Trophoblast cell (in vitro differentiated cells and primary cell): ENCODE results near the gene PRKCE.
A peak's percentile ranks its signal among the peaks of the same experiment; 100 is the strongest.

Source experiments
- DNase-seq, 2 donors: peaks; one replicate each; pipeline ENCODE4 v3.0.0-alpha.2; 2016
- H2AFZ ChIP-seq: 2 replicates; pipeline ENCODE4 v1.6.1; 2013; ENCODE audit warnings: low read length, moderate library complexity, mild to moderate bottlenecking; ENCODE audit not compliant: insufficient read depth, poor library complexity
- H2AK5ac ChIP-seq: 2 replicates; pipeline ENCODE4 v1.6.1; 2013; ENCODE audit warnings: mild to moderate bottlenecking, low read length
- H2BK120ac ChIP-seq: 2 replicates; pipeline ENCODE4 v1.6.1; 2013; ENCODE audit warnings: low read length, mild to moderate bottlenecking, moderate library complexity; ENCODE audit not compliant: insufficient read depth, poor library complexity
- H2BK12ac ChIP-seq: 2 replicates; pipeline ENCODE4 v1.6.1; 2013; ENCODE audit warnings: mild to moderate bottlenecking, low read length, moderate library complexity
- H2BK5ac ChIP-seq: 2 replicates; pipeline ENCODE4 v1.6.1; 2013; ENCODE audit warnings: low read length, low read depth, moderate library complexity, mild to moderate bottlenecking; ENCODE audit not compliant: poor library complexity
- H3K14ac ChIP-seq: 2 replicates; pipeline ENCODE4 v1.6.1; 2013; ENCODE audit warnings: mild to moderate bottlenecking, low read length
- H3K18ac ChIP-seq: 2 replicates; pipeline ENCODE4 v1.6.1; 2013; ENCODE audit warnings: mild to moderate bottlenecking, low read length
- H3K23ac ChIP-seq: 2 replicates; pipeline ENCODE4 v1.6.1; 2013; ENCODE audit warnings: low read length
- H3K27ac ChIP-seq: 2 replicates; pipeline ENCODE4 v1.5.1; 2013; ENCODE audit warnings: low read depth, mild to moderate bottlenecking, inconsistent platforms, low read length, moderate library complexity
- H3K27me3 ChIP-seq: 2 replicates; pipeline ENCODE4 v1.6.1; 2013; ENCODE audit warnings: inconsistent platforms, mild to moderate bottlenecking, low read length, moderate library complexity; ENCODE audit not compliant: insufficient read depth
- H3K36me3 ChIP-seq, 2 experiments: 1 replicate in 1 of 2; 2 replicates in 1 of 2; pipeline ENCODE4 v1.6.1; 2013; ENCODE audit warnings: low read length in 2 of 2, mild to moderate bottlenecking in 2 of 2, moderate library complexity in 1 of 2; ENCODE audit not compliant: insufficient read depth in 2 of 2, control insufficient read depth in 1 of 2
- H3K4ac ChIP-seq: 2 replicates; pipeline ENCODE4 v1.6.1; 2013; ENCODE audit warnings: low read depth, mild to moderate bottlenecking, low read length, moderate library complexity
- H3K4me1 ChIP-seq, 2 experiments: 1 replicate in 1 of 2; 2 replicates in 1 of 2; pipeline ENCODE4 v1.6.1; 2013; ENCODE audit warnings: low read length in 2 of 2, mild to moderate bottlenecking in 2 of 2, moderate library complexity in 1 of 2; ENCODE audit not compliant: insufficient read depth in 2 of 2, control insufficient read depth in 1 of 2
- H3K4me2 ChIP-seq: 2 replicates; pipeline ENCODE4 v1.6.1; 2013; ENCODE audit warnings: inconsistent platforms, mild to moderate bottlenecking, low read length, moderate library complexity
- H3K4me3 ChIP-seq: 2 replicates; pipeline ENCODE4 v1.5.1; 2013; ENCODE audit warnings: mild to moderate bottlenecking, low read depth, low read length, inconsistent platforms
- H3K79me1 ChIP-seq: one replicate; pipeline ENCODE4 v1.6.1; 2013; ENCODE audit warnings: low read length
- H3K79me2 ChIP-seq: 2 replicates; pipeline ENCODE4 v1.6.1; 2013; ENCODE audit warnings: low read length, mild to moderate bottlenecking; ENCODE audit not compliant: control insufficient read depth, insufficient read depth, poor library complexity
- H3K9ac ChIP-seq: 2 replicates; pipeline ENCODE4 v1.6.1; 2013; ENCODE audit warnings: mild to moderate bottlenecking, low read length
- H3K9me3 ChIP-seq: 2 replicates; pipeline ENCODE4 v1.6.1; 2013; ENCODE audit warnings: low read depth, mild to moderate bottlenecking, control low read depth, inconsistent platforms, low read length; ENCODE audit not compliant: insufficient read depth
- H4K12ac ChIP-seq: 2 replicates; pipeline ENCODE4 v1.6.1; 2013; ENCODE audit warnings: low read depth, mild to moderate bottlenecking, low read length, moderate library complexity
- H4K8ac ChIP-seq: 2 replicates; pipeline ENCODE4 v1.6.1; 2013; ENCODE audit warnings: low read depth, mild to moderate bottlenecking, low read length, moderate library complexity
- H4K91ac ChIP-seq: one replicate; pipeline ENCODE4 v1.6.1; 2013; ENCODE audit warnings: low read depth, mild to moderate bottlenecking, low read length, moderate library complexity
- WGBS: extraction: QIAGEN DNeasy Blood & Tissue Kit; methylation state at CpG from one replicate; pipeline ENCODE4 v1.1.7; 2013; ENCODE audit warnings: missing lambda C conversion rate; ENCODE audit not compliant: insufficient read length, insufficient coverage; ENCODE audit errors: extremely low coverage; 5-methylcytosine and 5-hydroxymethylcytosine counted together

PRKCE gene

GRCh38 chr2:45745231-45745630 is 93.8 kb downstream of the PRKCE start:
- Histone ChIP-seq H3K9ac (no peak overlapping the region), H2BK12ac (no peak overlapping the region), H3K27ac (no peak overlapping the region), H3K23ac (no peak overlapping the region), H3K27me3 (no peaks in the 10 kb centered on the region), H3K4ac (no peak overlapping the region), H2AK5ac (no peak overlapping the region), H3K18ac (no peak overlapping the region), H3K79me2 (no peaks in the 10 kb centered on the region), H3K79me1 (no peaks in the 10 kb centered on the region), H4K12ac (no peak overlapping the region), H3K4me3 (no peak overlapping the region), H3K9me3 (peaks cover 2% of the 10 kb centered on the region), H4K8ac (no peak overlapping the region), H4K91ac (no peak overlapping the region), H2AFZ (no peak overlapping the region), H2BK120ac (no peak overlapping the region), H3K36me3 (no peaks in the 10 kb centered on the region), H3K14ac (no peak overlapping the region), H2BK5ac (no peak overlapping the region), H3K4me2 (no peak overlapping the region), H3K4me1 (no peaks in the 10 kb centered on the region)
- no peak for DNase-seq
- no CpG with 5 or more reads among the region's 5 CpGs for WGBS

DNA sequence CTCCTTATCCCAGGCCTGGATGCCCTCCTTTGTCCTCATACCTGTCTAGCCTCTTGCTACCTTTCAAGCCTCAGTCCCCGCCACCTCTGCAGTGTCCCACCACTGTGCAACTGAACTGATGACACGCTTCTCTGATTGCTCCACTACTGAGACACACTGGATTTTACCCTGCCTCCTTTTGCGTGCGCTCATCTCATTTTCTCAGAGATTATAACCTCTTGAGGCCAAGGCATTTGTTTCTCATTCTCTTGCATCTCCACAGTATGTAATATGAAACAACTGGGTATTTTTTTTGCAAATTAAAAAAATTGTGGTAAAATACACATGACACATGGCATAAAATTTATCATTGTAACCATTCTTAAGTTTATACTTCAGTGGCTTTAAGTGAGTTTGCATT is 95.4 kb downstream of the PRKCE start:
- no peak overlapping the region for H3K23ac ChIP-seq
- DNase-seq = no peak
- no peak overlapping the region for H2AK5ac ChIP-seq
- no peak overlapping the region for H3K9ac ChIP-seq
- H3K4me1 ChIP-seq = no peaks in the 10 kb centered on the region
- H3K27ac ChIP-seq = no peak overlapping the region
- H3K9me3 ChIP-seq = peaks cover 2% of the 10 kb centered on the region
- no peak overlapping the region for H2BK120ac ChIP-seq
- H4K12ac ChIP-seq = no peak overlapping the region
- no peaks in the 10 kb centered on the region for H3K36me3 ChIP-seq
- H3K18ac ChIP-seq = no peak overlapping the region
- no peak overlapping the region for H3K4me2 ChIP-seq
- no peak overlapping the region for H2AFZ ChIP-seq
- no peak overlapping the region for H3K4ac ChIP-seq
- H3K79me2 ChIP-seq = no peaks in the 10 kb centered on the region
- no peaks in the 10 kb centered on the region for H3K27me3 ChIP-seq
- no peak overlapping the region for H2BK12ac ChIP-seq
- WGBS = no CpG with 5 or more reads among the region's 4 CpGs
- no peak overlapping the region for H3K4me3 ChIP-seq
- no peaks in the 10 kb centered on the region for H3K79me1 ChIP-seq
- H2BK5ac ChIP-seq = no peak overlapping the region
- no peak overlapping the region for H4K91ac ChIP-seq
- H4K8ac ChIP-seq = no peak overlapping the region
- no peak overlapping the region for H3K14ac ChIP-seq

GRCh38 chr2:45747363-45747762 is 95.9 kb downstream of the PRKCE start:
- Histone ChIP-seq H3K18ac (no peak overlapping the region), H3K14ac (no peak overlapping the region), H3K4me1 (no peaks in the 10 kb centered on the region), H3K36me3 (no peaks in the 10 kb centered on the region), H2AFZ (no peak overlapping the region), H2BK12ac (no peak overlapping the region), H3K27ac (no peak overlapping the region), H2BK5ac (no peak overlapping the region), H3K4me3 (no peak overlapping the region), H3K9ac (no peak overlapping the region), H2AK5ac (no peak overlapping the region), H3K23ac (no peak overlapping the region), H3K79me1 (no peaks in the 10 kb centered on the region), H2BK120ac (no peak overlapping the region), H3K79me2 (no peaks in the 10 kb centered on the region), H4K12ac (no peak overlapping the region), H4K8ac (no peak overlapping the region), H3K4me2 (no peak overlapping the region), H4K91ac (no peak overlapping the region), H3K4ac (no peak overlapping the region), H3K9me3 (peaks cover 2% of the 10 kb centered on the region), H3K27me3 (no peaks in the 10 kb centered on the region)
- DNase-seq = no peak

- Histone ChIP-seq H2AFZ (no peak overlapping the region), H3K4me2 (no peak overlapping the region), H3K79me2 (no peaks in the 10 kb centered on the region), H2BK12ac (no peak overlapping the region), H3K18ac (no peak overlapping the region), H4K12ac (no peak overlapping the region), H3K23ac (peak overlapping the region; percentile 98), H3K9me3 (peaks cover 2% of the 10 kb centered on the region), H3K27ac (no peak overlapping the region), H3K27me3 (no peaks in the 10 kb centered on the region), H3K4me3 (no peak overlapping the region), H2BK5ac (no peak overlapping the region), H3K36me3 (no peaks in the 10 kb centered on the region), H3K79me1 (no peaks in the 10 kb centered on the region), H3K14ac (no peak overlapping the region), H2AK5ac (no peak overlapping the region), H3K4me1 (no peaks in the 10 kb centered on the region), H3K4ac (no peak overlapping the region), H4K8ac (no peak overlapping the region), H4K91ac (no peak overlapping the region), H3K9ac (no peak overlapping the region), H2BK120ac (no peak overlapping the region)
- no peak for DNase-seq
- WGBS = no CpG with 5 or more reads among the region's 8 CpGs
These were observed 96.8 kb downstream of the PRKCE start for GRCh38 chr2:45748239-45748638.
